Ovary (tissue), 3 donors: Measurements from ENCODE around the gene AOC2.

ENCODE experiments used
- POLR2A ChIP-seq: fragments of 450-650 bp; IDR thresholded peaks from one replicate; pipeline ENCODE4 v1.6.1; 2017; ENCODE audit warnings: antibody characterized with exemption, mild to moderate bottlenecking, moderate library complexity
- TF ChIP-seq, protein P1 (sequence below), 3 donors: fragments of 450-650 bp in 2 of 3; fragments of 200-600 bp in 1 of 3; IDR thresholded peaks; one replicate each; pipeline versions ENCODE4 v1.5.1 to v1.8.0; 2016 to 2022; ENCODE audit warnings: antibody characterized with exemption in 3 of 3, mild to moderate bottlenecking in 1 of 3
- donor health status: DM: no; HTN: no; CAD: no.

DNA sequence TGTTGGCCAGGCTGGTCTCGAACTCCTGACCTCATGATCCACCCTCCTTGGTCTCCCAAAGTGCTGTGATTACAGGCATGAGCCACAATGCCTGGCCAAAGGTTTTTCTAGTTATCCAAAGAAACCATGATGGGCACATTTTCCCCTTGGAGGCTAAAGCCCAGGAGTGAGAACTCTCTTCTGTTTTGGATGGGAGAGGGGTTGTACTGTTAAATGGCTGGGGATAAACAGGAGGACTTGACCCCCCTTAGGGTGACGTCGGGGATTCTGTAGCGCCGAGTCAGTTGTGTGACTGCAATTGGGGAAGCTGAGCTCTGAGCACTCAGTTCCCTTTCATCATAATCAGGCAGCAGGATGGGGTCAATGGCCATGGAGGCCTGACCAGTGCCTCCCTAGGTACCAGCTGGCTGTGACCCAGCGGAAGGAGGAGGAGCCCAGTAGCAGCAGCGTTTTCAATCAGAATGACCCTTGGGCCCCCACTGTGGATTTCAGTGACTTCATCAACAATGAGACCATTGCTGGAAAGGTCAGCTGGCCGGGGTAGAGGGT lies 10.7 kb downstream of the AOC2 start:
- TF ChIP-seq, protein P1, sequence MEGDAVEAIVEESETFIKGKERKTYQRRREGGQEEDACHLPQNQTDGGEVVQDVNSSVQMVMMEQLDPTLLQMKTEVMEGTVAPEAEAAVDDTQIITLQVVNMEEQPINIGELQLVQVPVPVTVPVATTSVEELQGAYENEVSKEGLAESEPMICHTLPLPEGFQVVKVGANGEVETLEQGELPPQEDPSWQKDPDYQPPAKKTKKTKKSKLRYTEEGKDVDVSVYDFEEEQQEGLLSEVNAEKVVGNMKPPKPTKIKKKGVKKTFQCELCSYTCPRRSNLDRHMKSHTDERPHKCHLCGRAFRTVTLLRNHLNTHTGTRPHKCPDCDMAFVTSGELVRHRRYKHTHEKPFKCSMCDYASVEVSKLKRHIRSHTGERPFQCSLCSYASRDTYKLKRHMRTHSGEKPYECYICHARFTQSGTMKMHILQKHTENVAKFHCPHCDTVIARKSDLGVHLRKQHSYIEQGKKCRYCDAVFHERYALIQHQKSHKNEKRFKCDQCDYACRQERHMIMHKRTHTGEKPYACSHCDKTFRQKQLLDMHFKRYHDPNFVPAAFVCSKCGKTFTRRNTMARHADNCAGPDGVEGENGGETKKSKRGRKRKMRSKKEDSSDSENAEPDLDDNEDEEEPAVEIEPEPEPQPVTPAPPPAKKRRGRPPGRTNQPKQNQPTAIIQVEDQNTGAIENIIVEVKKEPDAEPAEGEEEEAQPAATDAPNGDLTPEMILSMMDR (IDR thresholded peaks at IDR 0.05): no peak
- TF ChIP-seq POLR2A: no peak
